Cortex of kidney (tissue), 1 donor: Measurements from ENCODE around the gene SDCBP2.

ENCODE experiments used
- DNase-seq: peaks from one replicate; lab custom pipeline; 2025; lab: John Stamatoyannopoulos, UW

SDCBP2 gene

GRCh38 chr20:1272368-1273100 is 56.4 kb downstream of the SDCBP2 start:
- no peak for DNase-seq

- DNase-seq, result no peak
Measured at GRCh38 chr20:1269850-1270249, 59.1 kb downstream of the SDCBP2 start.

- DNase-seq, result no peak
Measured at GRCh38 chr20:1269235-1269634, 59.7 kb downstream of the SDCBP2 start.

DNA sequence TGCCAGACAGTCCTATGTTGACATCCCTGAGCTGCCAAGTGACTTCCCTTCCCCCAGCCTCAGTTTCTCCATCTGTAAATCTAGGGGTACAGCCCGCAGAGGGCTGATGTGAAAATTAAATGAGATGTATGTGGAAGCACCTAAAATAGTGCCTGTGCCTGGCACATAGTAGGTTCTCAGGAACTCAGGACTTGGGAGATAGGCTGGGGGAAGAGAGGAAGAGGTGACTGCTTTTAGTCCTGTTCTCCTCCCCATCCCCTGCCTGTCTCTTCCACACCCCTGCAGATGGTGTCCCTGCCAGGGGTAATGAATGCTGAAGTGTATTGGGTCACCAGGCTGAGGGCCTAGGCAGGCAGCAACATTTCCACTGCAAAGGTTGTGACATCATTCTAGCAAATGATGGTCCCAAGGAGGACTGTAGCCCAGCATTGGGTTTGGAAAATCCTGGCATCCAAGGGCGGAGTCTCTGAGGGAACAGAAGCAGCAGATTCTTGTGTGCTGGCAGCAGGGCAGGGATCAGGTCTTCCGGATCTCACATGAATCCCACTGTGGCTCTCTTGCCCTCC is 61.0 kb downstream of the SDCBP2 start:
- DNase-seq, result no peak

GRCh38 chr20:1267161-1267560 is 61.8 kb downstream of the SDCBP2 start:
- DNase-seq, result no peak

- DNase-seq, result no peak
Measured at GRCh38 chr20:1266167-1266973, 62.6 kb downstream of the SDCBP2 start, which contains the start of gene SNPH. TSS of gene SNPH (plus strand) at chr20:1266294. CDS start at chr20:1296240, 29,946 bp downstream.

DNA sequence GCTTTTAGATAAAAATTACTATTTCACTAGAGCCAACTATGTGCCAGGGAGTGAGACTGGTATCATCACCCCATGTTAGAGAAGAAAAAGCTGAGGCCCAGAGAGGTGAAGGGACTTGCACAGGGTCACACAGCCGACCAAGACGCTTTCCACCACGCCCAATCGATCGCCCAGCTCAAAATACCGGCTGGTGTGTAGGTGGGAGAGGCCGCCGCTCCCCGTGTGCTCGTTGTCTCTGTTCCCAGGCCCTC is 63.1 kb downstream of the SDCBP2 start:
- DNase-seq, result no peak

GRCh38 chr20:1265226-1265915 is 63.6 kb downstream of the SDCBP2 start:
- DNase-seq, result no peak

DNA sequence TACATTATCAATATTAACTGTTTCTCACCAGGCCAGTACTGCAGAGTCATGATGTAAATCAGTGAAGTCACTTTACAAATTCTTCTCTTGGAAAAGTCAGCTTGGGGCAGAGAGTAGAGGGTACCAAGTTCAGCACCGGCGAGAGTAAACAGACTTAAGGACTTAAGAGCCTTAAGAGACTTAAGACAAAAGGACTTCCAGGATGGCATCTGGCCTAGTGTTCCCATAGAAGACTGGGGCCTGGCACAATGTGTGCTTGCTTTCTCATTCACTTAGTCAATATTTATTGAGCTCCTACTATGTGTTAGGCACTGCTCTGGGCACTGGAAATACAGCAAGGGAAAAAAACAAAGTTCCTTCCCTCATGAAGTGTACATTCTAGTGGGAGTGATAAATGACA is 64.2 kb downstream of the SDCBP2 start:
- no peak for DNase-seq

DNA sequence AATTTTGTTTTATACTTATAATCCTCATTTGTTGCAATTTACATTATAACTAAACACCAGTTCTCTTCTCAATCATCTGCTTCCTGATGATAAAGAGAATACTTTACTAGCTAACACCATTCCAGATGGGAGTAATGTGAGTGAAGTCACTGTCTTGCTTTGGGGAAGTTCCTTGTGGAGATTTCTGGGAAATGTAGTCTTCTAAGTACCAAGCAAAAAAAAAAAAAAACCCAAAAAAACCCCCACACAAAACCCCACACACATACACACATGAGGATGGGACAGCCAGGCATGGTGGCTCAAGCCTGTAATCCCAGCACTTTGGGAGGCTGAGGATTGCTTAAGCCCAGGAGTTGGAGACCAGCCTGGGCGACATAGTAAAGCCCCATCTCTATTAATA is 65.1 kb downstream of the SDCBP2 start:
- no peak for DNase-seq
